ENCODE data around the gene PRPF40B.

DNA sequence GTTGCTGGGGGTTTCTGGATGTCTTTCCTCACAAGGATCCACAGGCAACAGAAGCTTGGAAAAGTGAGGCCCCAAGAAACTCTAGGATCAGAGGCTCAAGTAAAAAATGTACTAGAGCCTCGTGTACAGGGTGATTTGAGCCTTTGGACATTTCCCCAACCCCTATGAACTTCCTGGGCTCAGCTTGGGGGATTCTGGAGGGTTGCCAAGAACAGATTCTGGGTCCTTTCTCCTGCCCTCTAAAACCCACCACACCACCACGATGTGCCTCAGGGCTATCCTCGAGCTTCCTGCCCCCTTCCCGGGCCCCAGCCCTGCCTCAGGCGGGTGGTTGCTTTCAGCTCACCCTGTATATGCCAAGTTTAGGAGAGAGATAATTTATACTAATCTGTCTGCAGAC, 18.5 kb upstream of the PRPF40B start:
- TF ChIP-seq, protein P1, sequence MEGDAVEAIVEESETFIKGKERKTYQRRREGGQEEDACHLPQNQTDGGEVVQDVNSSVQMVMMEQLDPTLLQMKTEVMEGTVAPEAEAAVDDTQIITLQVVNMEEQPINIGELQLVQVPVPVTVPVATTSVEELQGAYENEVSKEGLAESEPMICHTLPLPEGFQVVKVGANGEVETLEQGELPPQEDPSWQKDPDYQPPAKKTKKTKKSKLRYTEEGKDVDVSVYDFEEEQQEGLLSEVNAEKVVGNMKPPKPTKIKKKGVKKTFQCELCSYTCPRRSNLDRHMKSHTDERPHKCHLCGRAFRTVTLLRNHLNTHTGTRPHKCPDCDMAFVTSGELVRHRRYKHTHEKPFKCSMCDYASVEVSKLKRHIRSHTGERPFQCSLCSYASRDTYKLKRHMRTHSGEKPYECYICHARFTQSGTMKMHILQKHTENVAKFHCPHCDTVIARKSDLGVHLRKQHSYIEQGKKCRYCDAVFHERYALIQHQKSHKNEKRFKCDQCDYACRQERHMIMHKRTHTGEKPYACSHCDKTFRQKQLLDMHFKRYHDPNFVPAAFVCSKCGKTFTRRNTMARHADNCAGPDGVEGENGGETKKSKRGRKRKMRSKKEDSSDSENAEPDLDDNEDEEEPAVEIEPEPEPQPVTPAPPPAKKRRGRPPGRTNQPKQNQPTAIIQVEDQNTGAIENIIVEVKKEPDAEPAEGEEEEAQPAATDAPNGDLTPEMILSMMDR (IDR thresholded peaks at IDR 0.05) = no peak
- no peak for TF ChIP-seq POLR2A (IDR thresholded peaks at IDR 0.05)
